Transverse colon (tissue), 4 donors: Measurements from ENCODE around the gene MS4A10. TPM values are rescaled to one million over a fixed set of nuclear protein-coding genes. Genes with fewer than 3 reads are reported as not detected.

Source experiments
- DNase-seq: peaks from one replicate; pipeline ENCODE4 v3.0.0-alpha.2; 2019
- H3K27ac ChIP-seq, 4 donors: fragments of 200-600 bp; sonication (generic); 2 replicates each; pipeline ENCODE4 v1.5.1; 2016 to 2018; ENCODE audit warnings: inconsistent platforms in 4 of 4
- H3K27me3 ChIP-seq: fragments of 200-600 bp; sonication (generic); 2 replicates; pipeline ENCODE4 v1.5.1; 2017; ENCODE audit warnings: inconsistent platforms
- H3K36me3 ChIP-seq, 4 donors: fragments of 200-600 bp; sonication (generic); 2 replicates each; pipeline ENCODE4 v1.5.1; 2017 to 2019; ENCODE audit warnings: inconsistent platforms in 4 of 4
- H3K4me1 ChIP-seq, 4 donors: fragments of 200-600 bp; sonication (generic); 2 replicates each; pipeline ENCODE4 v1.5.1; 2017 to 2020; ENCODE audit warnings: inconsistent platforms in 4 of 4
- H3K4me3 ChIP-seq, 4 donors: fragments of 200-600 bp; sonication (generic); 1 replicate in 1 of 4; 2 replicates in 3 of 4; pipeline versions ENCODE4 v1.5.1 to v1.6.1; 2017 to 2019; ENCODE audit warnings: inconsistent platforms in 4 of 4
- H3K9me3 ChIP-seq, 2 donors: fragments of 200-600 bp; sonication (generic); 2 replicates each; pipeline ENCODE4 v1.5.1; 2017 to 2019; ENCODE audit warnings: inconsistent platforms in 2 of 2
- CTCF ChIP-seq, 5 experiments: fragments of 200-600 bp in 3 of 5; fragments of 450-650 bp in 2 of 5; sonication (generic) in 3 of 5; IDR thresholded peaks; 1 replicate in 2 of 5; 2 replicates in 3 of 5; pipeline ENCODE4 v1.5.1; 2016 to 2017; ENCODE audit warnings: antibody characterized with exemption in 5 of 5, inconsistent platforms in 3 of 5, mild to moderate bottlenecking in 2 of 5, moderate library complexity in 1 of 5
- EP300 ChIP-seq: sonication (generic); formaldehyde crosslinking; IDR thresholded peaks from one replicate; pipeline ENCODE4 v1.6.1; 2017; ENCODE audit warnings: antibody characterized with exemption, low read depth
- POLR2A ChIP-seq: fragments of 450-650 bp; IDR thresholded peaks from one replicate; pipeline ENCODE4 v1.6.1; 2016; ENCODE audit warnings: antibody characterized with exemption, mild to moderate bottlenecking, moderate library complexity
- POLR2AphosphoS5 ChIP-seq, 3 donors: sonication (generic); formaldehyde crosslinking; IDR thresholded peaks; one replicate each; pipeline ENCODE4 v1.6.1; 2016; ENCODE audit warnings: antibody characterized with exemption in 3 of 3
- WGBS, 2 donors: methylation state at CpG; one replicate each; pipeline ENCODE4 v1.1.5; 2018; ENCODE audit warnings: low coverage in 1 of 2; 5-methylcytosine and 5-hydroxymethylcytosine counted together
- in situ Hi-C, 4 donors: fragments of 200-750 bp; cut with MboI; loops; one replicate each; pipeline versions ENCODE4 v1.15.0 to v1.15.1; 2017; ENCODE audit warnings: low sequenced_read_pairs in 3 of 4, low pct_ligation_motif_present in 1 of 4, low pct_unique_long_range_greater_than_20kb in 1 of 4
- intact Hi-C: fragments of 100-400 bp; cut with DNase I; formaldehyde crosslinking; loops from one replicate; pipeline ENCODE4 v1.15.1; 2023; ENCODE audit warnings: low total_unique reads
- total RNA-seq, 4 donors: library from RNA; depleted of rRNA; stranded (reverse); fragments of >200 nt; gene quantifications; one replicate each; pipeline ENCODE4 v1.1.0, GENCODE V29; 2016

The MS4A10 gene
- total RNA-seq, 4 donors from 2014 or later, result 1.3 to 2.2 TPM; not detected in 2

- Histone ChIP-seq H3K27ac (no peak overlapping the region), H3K4me1 (no peaks in the 10 kb centered on the region), H3K36me3 (no peaks in the 10 kb centered on the region), H3K9me3 (no peaks in the 10 kb centered on the region), H3K27me3 (peaks cover 5% of the 10 kb centered on the region), H3K4me3 (no peak overlapping the region)
- DNase-seq, result no peak
- WGBS, 2 donors, result 82% methylated on average over 4 of the region's 4 CpGs; no CpG with 5 or more reads in 1 of the 2 donors
- TF ChIP-seq CTCF (IDR thresholded peaks at IDR 0.05) (no peak), POLR2A (no peak), POLR2AphosphoS5 (IDR thresholded peaks at IDR 0.05) (no peak), EP300 (no peak)
- intact Hi-C loops, result no loop called here
- in situ Hi-C loops, result no loop called here
Measured at GRCh38 chr11:60769273-60769672, 15.9 kb upstream of the MS4A10 start.

- in situ Hi-C loops, result no loop called here
- Histone ChIP-seq H3K4me3 (no peak overlapping the region), H3K9me3 (no peaks in the 10 kb centered on the region), H3K36me3 (no peaks in the 10 kb centered on the region), H3K27me3 (peaks cover 5% of the 10 kb centered on the region), H3K27ac (no peak overlapping the region), H3K4me1 (no peaks in the 10 kb centered on the region)
- no peak for TF ChIP-seq POLR2A
- no peak for TF ChIP-seq POLR2AphosphoS5 (IDR thresholded peaks at IDR 0.05)
- TF ChIP-seq CTCF (IDR thresholded peaks at IDR 0.05), result no peak
- no peak for TF ChIP-seq EP300
- intact Hi-C loops, result no loop called here
- DNase-seq, result no peak
- WGBS, 2 donors, result 82% methylated on average over 9 of the region's 11 CpGs; no CpG with 5 or more reads in 1 of the 2 donors
Measured at GRCh38 chr11:60769811-60770210, 15.3 kb upstream of the MS4A10 start.

- no peak for TF ChIP-seq POLR2A
- no peak for TF ChIP-seq EP300
- no peak for TF ChIP-seq POLR2AphosphoS5 (IDR thresholded peaks at IDR 0.05)
- TF ChIP-seq CTCF (IDR thresholded peaks at IDR 0.05), result no peak
- Histone ChIP-seq H3K27ac (no peak overlapping the region), H3K4me3 (no peak overlapping the region), H3K4me1 (peaks cover 0 to 7% (median 0%) of the 10 kb centered on the region in 4 donors), H3K36me3 (no peaks in the 10 kb centered on the region), H3K9me3 (no peaks in the 10 kb centered on the region), H3K27me3 (peaks cover 5% of the 10 kb centered on the region)
- intact Hi-C loops (no loop called here), in situ Hi-C loops (no loop called here)
- no peak for DNase-seq
- 80 to 86% methylated on average over 1 to 4 of the region's 4 CpGs for WGBS, 2 donors
Measured at GRCh38 chr11:60771146-60771545, 14.0 kb upstream of the MS4A10 start.

GRCh38 chr11:60771879-60772525 is 13.1 kb upstream of the MS4A10 start:
- intact Hi-C loops, result no loop called here
- Histone ChIP-seq H3K36me3 (no peaks in the 10 kb centered on the region), H3K9me3 (no peaks in the 10 kb centered on the region), H3K4me3 (no peak overlapping the region), H3K27ac (no peak overlapping the region), H3K27me3 (peaks cover 5% of the 10 kb centered on the region), H3K4me1 (peaks cover 0 to 7% (median 0%) of the 10 kb centered on the region in 4 donors)
- no peak for DNase-seq
- TF ChIP-seq CTCF (IDR thresholded peaks at IDR 0.05) (no peak), EP300 (no peak), POLR2AphosphoS5 (IDR thresholded peaks at IDR 0.05) (no peak), POLR2A (no peak)
- in situ Hi-C loops, result no loop called here
- WGBS, 2 donors, result 55 to 79% methylated on average over 7 to 16 of the region's 16 CpGs
